A549 (cell line): ENCODE results near the gene SLC16A5. TPM values are rescaled to one million over a fixed set of nuclear protein-coding genes. Genes with fewer than 3 reads are reported as not detected.

Experiments used
- ATAC-seq, 2 experiments: fragments of 200-7000 bp in 1 of 2; fragments of >200 bp in 1 of 2; cut with Nextera tagmentation in 1 of 2; cut with Tn5 transposase in 1 of 2; 3 replicates each; pipeline versions ENCODE4 v1.8.0 to v1.9.1; 2018 to 2020; ENCODE audit warnings: mild to moderate bottlenecking in 1 of 2, moderate library complexity in 1 of 2
- CTCF ChIA-PET: fragments of 300-600 bp; sonication (Branson Sonifier 250); formaldehyde crosslinking; extraction: SDS; loops from one replicate; lab custom pipeline; 2021; ENCODE audit warnings: antibody characterized with exemption, inconsistent platforms; lab: Yijun Ruan, JAX
- POLR2A ChIA-PET: fragments of 350-600 bp; formaldehyde crosslinking; extraction: SDS; loops from one replicate; lab custom pipeline; 2021; ENCODE audit warnings: antibody characterized with exemption, inconsistent platforms; lab: Yijun Ruan, JAX
- DNase-seq, 2 experiments: peaks; one replicate each; pipeline versions ENCODE4 v3.0.0 to v3.0.0-alpha.2; 2011 to 2016; ENCODE audit warnings: low read depth in 1 of 2, low spot score in 1 of 2
- FAIRE-seq: peaks from 2 replicates; lab custom pipeline; 2011; peaks lifted over from hg19 to GRCh38; lab: Jason Lieb, UNC
- H3K27ac ChIP-seq, 2 experiments: fragments of >200 bp; sonication (Bioruptor Twin); formaldehyde crosslinking; 3 replicates each; pipeline ENCODE4 v1.5.1; 2016 to 2017
- H3K4me1 ChIP-seq: fragments of >200 bp; sonication (Bioruptor Twin); formaldehyde crosslinking; 3 replicates; pipeline ENCODE4 v1.6.1; 2016
- H3K4me2 ChIP-seq: fragments of >200 bp; sonication (Bioruptor Twin); formaldehyde crosslinking; 3 replicates; pipeline ENCODE4 v1.6.1; 2016
- H3K4me3 ChIP-seq: fragments of >200 bp; sonication (Bioruptor Twin); formaldehyde crosslinking; 3 replicates; pipeline ENCODE4 v1.5.1; 2016
- H3K9me3 ChIP-seq: fragments of >200 bp; sonication (Bioruptor Twin); formaldehyde crosslinking; 3 replicates; pipeline ENCODE4 v1.6.1; 2016
- BCL3 ChIP-seq: fragments of >200 bp; sonication (Bioruptor Twin); formaldehyde crosslinking; IDR thresholded peaks from 3 replicates; pipeline ENCODE4 v1.6.1; 2016
- CBX2 ChIP-seq: fragments of 200-600 bp; sonication (generic); IDR thresholded peaks from 2 replicates; pipeline ENCODE4 v1.6.1; 2016; ENCODE audit warnings: low read depth, mild to moderate bottlenecking, borderline replicate concordance
- E2F6 ChIP-seq: IDR thresholded peaks from 2 replicates; pipeline ENCODE4 v1.6.1; 2012; ENCODE audit warnings: low read depth, borderline replicate concordance
- FOSL2 ChIP-seq, 2 experiments: fragments of 450-650 bp in 1 of 2; fragments of >200 bp in 1 of 2; sonication (Bioruptor Twin) in 1 of 2; formaldehyde crosslinking; IDR thresholded peaks; 2 replicates each; pipeline versions ENCODE4 v1.5.0 to v1.6.1; 2016 to 2020; ENCODE audit warnings: mild to moderate bottlenecking in 1 of 2, moderate library complexity in 1 of 2
- GATA3 ChIP-seq: IDR thresholded peaks from 2 replicates; pipeline ENCODE4 v1.6.1; 2012; ENCODE audit warnings: borderline replicate concordance
- HEYL ChIP-seq: fragments of 250-450 bp; sonication (Bioruptor Pico); IDR thresholded peaks from 2 replicates; pipeline ENCODE4 v1.8.0; 2021; ENCODE audit warnings: mild to moderate bottlenecking, moderate library complexity
- HOXA7 ChIP-seq: fragments of 250-450 bp; sonication (Bioruptor Pico); IDR thresholded peaks from 2 replicates; pipeline ENCODE4 v1.5.0; 2020; ENCODE audit warnings: mild to moderate bottlenecking, moderate library complexity
- JUNB ChIP-seq: fragments of >200 bp; sonication (Bioruptor Twin); formaldehyde crosslinking; IDR thresholded peaks from 2 replicates; pipeline ENCODE4 v1.6.1; 2016
- KDM1A ChIP-seq: fragments of 200-600 bp; sonication (generic); IDR thresholded peaks from 2 replicates; pipeline ENCODE4 v1.6.1; 2016; ENCODE audit warnings: low read depth, mild to moderate bottlenecking
- MAFK ChIP-seq: fragments of 450-650 bp; IDR thresholded peaks from 2 replicates; pipeline ENCODE4 v1.6.1; 2014; ENCODE audit not compliant: partially characterized antibody
- NFE2L2 ChIP-seq: fragments of 150-350 bp; conservative IDR thresholded peaks from 2 replicates; pipeline ENCODE4 v1.6.1; 2014; ENCODE audit warnings: low read length
- NPAS2 ChIP-seq: fragments of 250-450 bp; sonication (Bioruptor Pico); IDR thresholded peaks from 2 replicates; pipeline ENCODE4 v1.8.0; 2022; ENCODE audit warnings: mild to moderate bottlenecking, moderate library complexity, borderline replicate concordance
- NR3C1 ChIP-seq: fragments of >200 bp; sonication (Bioruptor Twin); formaldehyde crosslinking; IDR thresholded peaks from 3 replicates; pipeline ENCODE4 v1.6.1; 2017
- POLR2A ChIP-seq: IDR thresholded peaks from 2 replicates; pipeline ENCODE4 v1.6.1; 2012; ENCODE audit warnings: mild to moderate bottlenecking, low read length
- RAD21 ChIP-seq, 2 experiments: fragments of >200 bp in 1 of 2; sonication (Bioruptor Twin) in 1 of 2; formaldehyde crosslinking in 1 of 2; IDR thresholded peaks in 1 of 2; conservative IDR thresholded peaks in 1 of 2; 2 replicates in 1 of 2; 3 replicates in 1 of 2; pipeline ENCODE4 v1.6.1; 2012 to 2018; ENCODE audit warnings: inconsistent platforms in 1 of 2
- TP53 ChIP-seq: fragments of 250-450 bp; sonication (Bioruptor Pico); IDR thresholded peaks from 2 replicates; pipeline ENCODE4 v1.5.0; 2021; ENCODE audit warnings: mild to moderate bottlenecking, moderate library complexity
- ZFP36 ChIP-seq: fragments of 450-650 bp; IDR thresholded peaks from 2 replicates; pipeline ENCODE4 v1.6.1; 2014; ENCODE audit warnings: borderline replicate concordance; ENCODE audit not compliant: partially characterized antibody
- ZNF302 ChIP-seq: fragments of 250-450 bp; sonication (Bioruptor Pico); IDR thresholded peaks from 2 replicates; pipeline ENCODE4 v1.9.0; 2021; ENCODE audit warnings: inconsistent platforms, mild to moderate bottlenecking, moderate library complexity
- WGBS: methylation state at CpG from one replicate; pipeline ENCODE4 v1.1.6; 2017; ENCODE audit errors: missing lambda C conversion rate; 5-methylcytosine and 5-hydroxymethylcytosine counted together
- polyA plus RNA-seq, 4 experiments: library from polyadenylated mRNA; depleted of rRNA in 3 of 4; stranded (reverse); fragments of >200 nt; fragmentation: RNase III in 1 of 4; extraction: RNeasy Plus Mini Kit Qiagen cat#74134 plus additional on column Dnase treatment in 1 of 4; gene quantifications; 2 replicates in 3 of 4; 3 replicates in 1 of 4; pipeline ENCODE4 v1.2.3, GENCODE V29; 2011 to 2017
- TF ChIP-seq, protein P1 (sequence below): fragments of 250-450 bp; sonication (Bioruptor Pico); IDR thresholded peaks from 2 replicates; pipeline ENCODE4 v1.5.0; 2021; ENCODE audit warnings: mild to moderate bottlenecking, moderate library complexity, borderline replicate concordance
- TF ChIP-seq, protein P2 (sequence below): fragments of 250-450 bp; sonication (Bioruptor Pico); IDR thresholded peaks from 2 replicates; pipeline ENCODE4 v1.5.0; 2020; ENCODE audit warnings: low read depth, mild to moderate bottlenecking, moderate library complexity

The SLC16A5 gene
- polyA plus RNA-seq, 2 of the 4 experiments (the other 2 are of a cell fraction), result 19.0 to 27.2 TPM

DNA sequence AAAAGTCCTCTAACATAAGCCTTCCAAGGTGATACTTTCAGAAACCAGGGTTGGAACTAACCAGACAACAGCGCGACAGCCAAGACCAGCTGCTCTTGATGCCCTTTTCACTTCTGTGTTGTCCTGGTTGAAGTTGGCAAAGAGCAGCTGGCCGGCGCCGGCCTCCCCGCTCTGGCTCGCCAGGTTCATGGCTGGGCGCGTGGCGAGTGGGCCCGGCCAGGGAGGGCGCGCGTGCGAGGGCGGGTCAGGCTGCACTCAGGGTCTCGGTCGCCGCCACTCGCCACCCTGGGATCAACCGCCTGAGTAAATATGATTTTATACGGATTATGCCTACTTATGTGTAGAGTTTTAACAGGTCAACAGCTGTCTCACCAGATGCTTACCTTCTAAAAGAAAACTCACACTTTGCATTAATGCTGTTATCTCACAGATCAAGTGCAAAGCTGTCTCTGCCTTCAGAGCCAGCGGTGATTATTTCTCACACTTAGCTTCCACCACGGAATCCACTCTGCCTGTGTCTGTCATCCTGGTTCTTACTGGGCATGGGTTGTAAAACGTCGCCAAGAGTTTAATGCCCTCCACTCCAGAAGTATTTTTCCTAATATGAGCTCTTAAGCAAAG, 27.2 kb upstream of the SLC16A5 start:
- H3K4me1 ChIP-seq, result no peaks in the 10 kb centered on the region
- ChIA-PET POLR2A (interaction anchor here (0.5 to 1.6 kb wide), 9 partner anchors 13 to 201 kb away, joined by 3 to 7 read pairs (median 3); partner anchors contain the start of genes ARMC7, GGA3, JPT1 and KCTD2), CTCF (interaction anchor here (0.6 to 81.8 kb wide), 28 partner anchors 12 to 352 kb away, joined by 3 to 3429 read pairs (median 6); partner anchors contain the start of genes ARMC7, HID1, MIF4GD and NT5C)
- DNase-seq (no peak), FAIRE-seq (no peak), ATAC-seq (no peak)
- H3K4me2 ChIP-seq, result no peak overlapping the region
- 93% methylated on average over 26 of the region's 26 CpGs for WGBS
- H3K9me3 ChIP-seq, result no peaks in the 10 kb centered on the region
- H3K27ac ChIP-seq, result no peak overlapping the region
- no peak overlapping the region for H3K4me3 ChIP-seq
- no peak for TF ChIP-seq FOSL2 (IDR thresholded peaks at IDR 0.05)
- TF ChIP-seq FOSL2 (CRISPR knock-in tag; IDR thresholded peaks at IDR 0.05), result no peak
- TF ChIP-seq MAFK, result no peak
- no peak for TF ChIP-seq ZNF302 (CRISPR knock-in tag)
- TF ChIP-seq HEYL, result no peak
- no peak for TF ChIP-seq NFE2L2
- TF ChIP-seq ZFP36, result no peak
- TF ChIP-seq RAD21 (conservative IDR thresholded peaks at IDR 0.05 in 1 of 2, IDR thresholded peaks at IDR 0.05 in 1 of 2), result no peak
- no peak for TF ChIP-seq NPAS2
- TF ChIP-seq, protein P1, sequence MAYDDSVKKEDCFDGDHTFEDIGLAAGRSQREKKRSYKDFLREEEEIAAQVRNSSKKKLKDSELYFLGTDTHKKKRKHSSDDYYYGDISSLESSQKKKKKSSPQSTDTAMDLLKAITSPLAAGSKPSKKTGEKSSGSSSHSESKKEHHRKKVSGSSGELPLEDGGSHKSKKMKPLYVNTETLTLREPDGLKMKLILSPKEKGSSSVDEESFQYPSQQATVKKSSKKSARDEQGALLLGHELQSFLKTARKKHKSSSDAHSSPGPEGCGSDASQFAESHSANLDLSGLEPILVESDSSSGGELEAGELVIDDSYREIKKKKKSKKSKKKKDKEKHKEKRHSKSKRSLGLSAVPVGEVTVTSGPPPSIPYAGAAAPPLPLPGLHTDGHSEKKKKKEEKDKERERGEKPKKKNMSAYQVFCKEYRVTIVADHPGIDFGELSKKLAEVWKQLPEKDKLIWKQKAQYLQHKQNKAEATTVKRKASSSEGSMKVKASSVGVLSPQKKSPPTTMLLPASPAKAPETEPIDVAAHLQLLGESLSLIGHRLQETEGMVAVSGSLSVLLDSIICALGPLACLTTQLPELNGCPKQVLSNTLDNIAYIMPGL (CRISPR knock-in tag), result no peak
- no peak for TF ChIP-seq HOXA7 (CRISPR knock-in tag)
- TF ChIP-seq BCL3, result no peak
- TF ChIP-seq GATA3, result no peak
- TF ChIP-seq TP53, result no peak
- no peak for TF ChIP-seq JUNB
- TF ChIP-seq, protein P2, sequence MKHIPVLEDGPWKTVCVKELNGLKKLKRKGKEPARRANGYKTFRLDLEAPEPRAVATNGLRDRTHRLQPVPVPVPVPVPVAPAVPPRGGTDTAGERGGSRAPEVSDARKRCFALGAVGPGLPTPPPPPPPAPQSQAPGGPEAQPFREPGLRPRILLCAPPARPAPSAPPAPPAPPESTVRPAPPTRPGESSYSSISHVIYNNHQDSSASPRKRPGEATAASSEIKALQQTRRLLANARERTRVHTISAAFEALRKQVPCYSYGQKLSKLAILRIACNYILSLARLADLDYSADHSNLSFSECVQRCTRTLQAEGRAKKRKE, result no peak

- Histone ChIP-seq H3K9me3 (no peaks in the 10 kb centered on the region), H3K4me1 (no peaks in the 10 kb centered on the region), H3K4me2 (no peak overlapping the region), H3K27ac (no peak overlapping the region), H3K4me3 (no peak overlapping the region)
- ATAC-seq, result no peak
- ChIA-PET CTCF (interaction anchor here (0.6 to 81.8 kb wide), 18 partner anchors 12 to 228 kb away, joined by 3 to 3429 read pairs (median 8); partner anchors contain the start of genes ARMC7, MIF4GD, NT5C and SLC16A5), POLR2A (interaction anchor here (1.1 kb wide), 1 partner anchor 94 kb away, joined by 4 read pairs; the partner anchor contains the start of gene JPT1)
- 95% methylated on average over 10 of the region's 10 CpGs for WGBS
- no peak for FAIRE-seq
- DNase-seq, result no peak
- no peak for TF ChIP-seq FOSL2 (IDR thresholded peaks at IDR 0.05)
- no peak for TF ChIP-seq FOSL2 (CRISPR knock-in tag; IDR thresholded peaks at IDR 0.05)
- TF ChIP-seq E2F6, result no peak
- no peak for TF ChIP-seq KDM1A
- no peak for TF ChIP-seq NR3C1
- no peak for TF ChIP-seq POLR2A
- no peak for TF ChIP-seq NFE2L2
- TF ChIP-seq CBX2, result no peak
- TF ChIP-seq NPAS2, result no peak
Observed at GRCh38 chr17:75061055-75061438, 26.7 kb upstream of the SLC16A5 start.
